WTC11 (cell line): ENCODE measurements around the gene ELAVL1. TPM values are rescaled to one million over a fixed set of nuclear protein-coding genes. Genes with fewer than 3 reads are reported as not detected.

ENCODE experiments used
- ATAC-seq: fragments of 200-7000 bp; cut with Tn5 transposase; 2 replicates; pipeline ENCODE4 v1.10.0; 2021; ENCODE audit warnings: mild to moderate bottlenecking, moderate library complexity
- CTCF ChIA-PET: fragments of 300-600 bp; sonication (Branson Sonifier 250); formaldehyde crosslinking; loops from one replicate; lab custom pipeline; 2021; ENCODE audit warnings: antibody characterized with exemption; lab: Charles Lee
- POLR2A ChIA-PET: fragments of 350-600 bp; sonication (Branson Sonifier 250); formaldehyde crosslinking; loops from one replicate; lab custom pipeline; 2021; ENCODE audit warnings: antibody characterized with exemption; lab: Charles Lee
- DNase-seq: peaks from one replicate; pipeline ENCODE4 v3.0.0; 2021; ENCODE audit warnings: low spot score
- H3K27ac Mint-ChIP-seq: 2 replicates; pipeline ENCODE4 v1.8.0; 2021; ENCODE audit warnings: mixed read lengths
- H3K27me3 Mint-ChIP-seq: 2 replicates; pipeline ENCODE4 v1.8.0; 2021; ENCODE audit warnings: low read depth, mild to moderate bottlenecking, moderate library complexity, mixed read lengths
- H3K36me3 Mint-ChIP-seq: 2 replicates; pipeline ENCODE4 v1.8.0; 2021; ENCODE audit warnings: mixed read lengths
- H3K4me1 Mint-ChIP-seq: 2 replicates; pipeline ENCODE4 v1.8.0; 2022; ENCODE audit warnings: mixed read lengths
- H3K4me3 Mint-ChIP-seq: 2 replicates; pipeline ENCODE4 v1.8.0; 2021; ENCODE audit warnings: mild to moderate bottlenecking, moderate library complexity, mixed read lengths
- H3K9me3 Mint-ChIP-seq: 2 replicates; pipeline ENCODE4 v1.8.0; 2021; ENCODE audit warnings: mixed read lengths
- AFF4 ChIP-seq: sonication (generic); formaldehyde crosslinking; IDR thresholded peaks from 2 replicates; pipeline ENCODE4 v1.8.1; 2023; ENCODE audit warnings: mild to moderate bottlenecking, missing genetic modification reagents, borderline replicate concordance
- ATF1 ChIP-seq: sonication (generic); formaldehyde crosslinking; IDR thresholded peaks from 2 replicates; pipeline ENCODE4 v1.8.1; 2023; ENCODE audit warnings: mild to moderate bottlenecking, moderate library complexity, missing genetic modification reagents
- CDX4 ChIP-seq: fragments of 250-450 bp; sonication (Bioruptor Pico); IDR thresholded peaks from 2 replicates; pipeline ENCODE4 v1.9.0; 2021; ENCODE audit warnings: moderate library complexity, mild to moderate bottlenecking, inconsistent platforms, borderline replicate concordance
- CREB1 ChIP-seq: sonication (generic); formaldehyde crosslinking; IDR thresholded peaks from 2 replicates; pipeline ENCODE4 v1.8.0; 2023; ENCODE audit warnings: mild to moderate bottlenecking, missing genetic modification reagents
- CREM ChIP-seq: sonication (generic); formaldehyde crosslinking; IDR thresholded peaks from 2 replicates; pipeline ENCODE4 v1.8.1; 2022; ENCODE audit warnings: mild to moderate bottlenecking, missing genetic modification reagents, moderate library complexity
- E2F1 ChIP-seq: sonication (generic); formaldehyde crosslinking; IDR thresholded peaks from 2 replicates; pipeline ENCODE4 v1.8.0; 2022; ENCODE audit warnings: mild to moderate bottlenecking, missing genetic modification reagents
- ELF4 ChIP-seq: sonication (generic); formaldehyde crosslinking; IDR thresholded peaks from 2 replicates; pipeline ENCODE4 v1.8.1; 2022; ENCODE audit warnings: low read depth, mild to moderate bottlenecking, moderate library complexity, missing genetic modification reagents
- EMX1 ChIP-seq: fragments of 250-450 bp; sonication (Bioruptor Pico); IDR thresholded peaks from 2 replicates; pipeline ENCODE4 v1.8.0; 2021; ENCODE audit warnings: mild to moderate bottlenecking
- ESRRA ChIP-seq: sonication (generic); formaldehyde crosslinking; IDR thresholded peaks from 2 replicates; pipeline ENCODE4 v1.8.1; 2022; ENCODE audit warnings: mild to moderate bottlenecking, missing genetic modification reagents, borderline replicate concordance
- ETV6 ChIP-seq: sonication (generic); formaldehyde crosslinking; IDR thresholded peaks from 2 replicates; pipeline ENCODE4 v1.8.1; 2022; ENCODE audit warnings: mild to moderate bottlenecking, missing genetic modification reagents
- GABPB1 ChIP-seq: sonication (generic); formaldehyde crosslinking; IDR thresholded peaks from 2 replicates; pipeline ENCODE4 v1.8.1; 2023; ENCODE audit warnings: mild to moderate bottlenecking, missing genetic modification reagents
- JAZF1 ChIP-seq: fragments of 250-450 bp; sonication (Bioruptor Pico); IDR thresholded peaks from 2 replicates; pipeline ENCODE4 v1.9.0; 2021; ENCODE audit warnings: moderate library complexity, mild to moderate bottlenecking, inconsistent platforms
- JUN ChIP-seq: sonication (generic); formaldehyde crosslinking; IDR thresholded peaks from 2 replicates; pipeline ENCODE4 v1.8.0; 2023; ENCODE audit warnings: mild to moderate bottlenecking, missing genetic modification reagents
- MXD4 ChIP-seq: fragments of 250-450 bp; sonication (Bioruptor Pico); IDR thresholded peaks from 2 replicates; pipeline ENCODE4 v1.8.0; 2021; ENCODE audit warnings: mild to moderate bottlenecking, moderate library complexity, borderline replicate concordance
- NR1H2 ChIP-seq: sonication (generic); formaldehyde crosslinking; IDR thresholded peaks from 2 replicates; pipeline ENCODE4 v1.9.0; 2021; ENCODE audit warnings: mild to moderate bottlenecking, moderate library complexity, missing genetic modification reagents
- NR3C1 ChIP-seq: sonication (generic); formaldehyde crosslinking; conservative IDR thresholded peaks from 2 replicates; pipeline ENCODE4 v1.8.1; 2023; ENCODE audit warnings: low read depth, mild to moderate bottlenecking, missing genetic modification reagents
- RELA ChIP-seq: sonication (generic); formaldehyde crosslinking; IDR thresholded peaks from 2 replicates; pipeline ENCODE4 v1.8.1; 2022; ENCODE audit warnings: missing genetic modification reagents, mild to moderate bottlenecking, borderline replicate concordance
- TEAD1 ChIP-seq: sonication (generic); formaldehyde crosslinking; IDR thresholded peaks from 2 replicates; pipeline ENCODE4 v1.8.0; 2022; ENCODE audit warnings: mild to moderate bottlenecking, missing genetic modification reagents
- ZBTB21 ChIP-seq: sonication (generic); formaldehyde crosslinking; IDR thresholded peaks from 2 replicates; pipeline ENCODE4 v1.8.1; 2023; ENCODE audit warnings: mild to moderate bottlenecking, missing genetic modification reagents, borderline replicate concordance
- ZMAT4 ChIP-seq: fragments of 250-450 bp; sonication (Bioruptor Pico); IDR thresholded peaks from 2 replicates; pipeline ENCODE4 v1.9.0; 2021; ENCODE audit warnings: mild to moderate bottlenecking
- ZNF121 ChIP-seq: sonication (generic); formaldehyde crosslinking; IDR thresholded peaks from 2 replicates; pipeline ENCODE4 v1.8.0; 2023; ENCODE audit warnings: missing genetic modification reagents
- ZNF671 ChIP-seq: fragments of 250-450 bp; sonication (Bioruptor Pico); IDR thresholded peaks from 2 replicates; pipeline ENCODE4 v1.8.0; 2021; ENCODE audit warnings: mild to moderate bottlenecking
- total RNA-seq: library from RNA; stranded (reverse); gene quantifications from 3 replicates; pipeline ENCODE4 v1.2.3, GENCODE V29; 2021
- TF ChIP-seq, protein P1 (sequence below): sonication (generic); formaldehyde crosslinking; IDR thresholded peaks from 2 replicates; pipeline ENCODE4 v1.8.1; 2023; ENCODE audit warnings: mild to moderate bottlenecking, missing genetic modification reagents, moderate library complexity
- TF ChIP-seq, protein P2 (sequence below): sonication (generic); formaldehyde crosslinking; IDR thresholded peaks from 2 replicates; pipeline ENCODE4 v1.8.1; 2022; ENCODE audit warnings: low read depth, mild to moderate bottlenecking, moderate library complexity, missing genetic modification reagents, borderline replicate concordance
- TF ChIP-seq, protein P3 (sequence below): sonication (generic); formaldehyde crosslinking; IDR thresholded peaks from 2 replicates; pipeline ENCODE4 v1.8.1; 2022; ENCODE audit warnings: low read depth, missing genetic modification reagents, borderline replicate concordance

The ELAVL1 gene
- total RNA-seq, 1 experiment from 2014 or later, result 160 TPM

GRCh38 chr19:7981661-7982060 is 23.8 kb downstream of the ELAVL1 start:
- no peaks in the 10 kb centered on the region for H3K4me1 Mint-ChIP-seq
- ChIA-PET POLR2A (no interaction called here), CTCF (no interaction called here)
- H3K27me3 Mint-ChIP-seq, result no peaks in the 10 kb centered on the region
- no peak for ATAC-seq
- TF ChIP-seq NR1H2 (CRISPR knock-in tag) (no peak), NR3C1 (no peak), JAZF1 (CRISPR knock-in tag) (no peak), EMX1 (no peak), E2F1 (no peak)
- TF ChIP-seq, protein P1, sequence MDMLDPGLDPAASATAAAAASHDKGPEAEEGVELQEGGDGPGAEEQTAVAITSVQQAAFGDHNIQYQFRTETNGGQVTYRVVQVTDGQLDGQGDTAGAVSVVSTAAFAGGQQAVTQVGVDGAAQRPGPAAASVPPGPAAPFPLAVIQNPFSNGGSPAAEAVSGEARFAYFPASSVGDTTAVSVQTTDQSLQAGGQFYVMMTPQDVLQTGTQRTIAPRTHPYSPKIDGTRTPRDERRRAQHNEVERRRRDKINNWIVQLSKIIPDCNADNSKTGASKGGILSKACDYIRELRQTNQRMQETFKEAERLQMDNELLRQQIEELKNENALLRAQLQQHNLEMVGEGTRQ (CRISPR knock-in tag), result no peak
- no peak overlapping the region for H3K4me3 Mint-ChIP-seq
- H3K36me3 Mint-ChIP-seq, result peaks cover 54% of the 10 kb centered on the region
- no peak for DNase-seq
- no peak overlapping the region for H3K27ac Mint-ChIP-seq
- no peaks in the 10 kb centered on the region for H3K9me3 Mint-ChIP-seq

GRCh38 chr19:7981199-7981598 is 24.2 kb downstream of the ELAVL1 start:
- Mint-ChIP-seq H3K27ac (no peak overlapping the region), H3K27me3 (no peaks in the 10 kb centered on the region), H3K4me3 (no peak overlapping the region), H3K36me3 (peaks cover 50% of the 10 kb centered on the region), H3K9me3 (no peaks in the 10 kb centered on the region), H3K4me1 (no peaks in the 10 kb centered on the region)
- no peak for DNase-seq
- ChIA-PET CTCF (interaction anchor here (0.9 kb wide), 1 partner anchor 10 kb away, joined by 3 read pairs; no protein-coding TSS in a partner anchor), POLR2A (no interaction called here)
- no peak for ATAC-seq
- no peak for TF ChIP-seq JUN (CRISPR knock-in tag)
- TF ChIP-seq MXD4, result no peak
- TF ChIP-seq ZMAT4 (CRISPR knock-in tag), result no peak
- TF ChIP-seq TEAD1, result no peak
- TF ChIP-seq, protein P2, sequence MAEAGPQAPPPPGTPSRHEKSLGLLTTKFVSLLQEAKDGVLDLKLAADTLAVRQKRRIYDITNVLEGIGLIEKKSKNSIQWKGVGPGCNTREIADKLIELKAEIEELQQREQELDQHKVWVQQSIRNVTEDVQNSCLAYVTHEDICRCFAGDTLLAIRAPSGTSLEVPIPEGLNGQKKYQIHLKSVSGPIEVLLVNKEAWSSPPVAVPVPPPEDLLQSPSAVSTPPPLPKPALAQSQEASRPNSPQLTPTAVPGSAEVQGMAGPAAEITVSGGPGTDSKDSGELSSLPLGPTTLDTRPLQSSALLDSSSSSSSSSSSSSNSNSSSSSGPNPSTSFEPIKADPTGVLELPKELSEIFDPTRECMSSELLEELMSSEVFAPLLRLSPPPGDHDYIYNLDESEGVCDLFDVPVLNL (CRISPR knock-in tag), result no peak
- TF ChIP-seq AFF4 (CRISPR knock-in tag), result no peak
- no peak for TF ChIP-seq ETV6 (CRISPR knock-in tag)
- TF ChIP-seq ESRRA (CRISPR knock-in tag), result no peak
- no peak for TF ChIP-seq ELF4 (CRISPR knock-in tag)
- no peak for TF ChIP-seq CDX4 (CRISPR knock-in tag)
- TF ChIP-seq GABPB1 (CRISPR knock-in tag), result no peak
- TF ChIP-seq RELA (CRISPR knock-in tag), result no peak
- TF ChIP-seq CREB1 (CRISPR knock-in tag), result no peak
- TF ChIP-seq ZNF121 (CRISPR knock-in tag), result no peak
- TF ChIP-seq ATF1, result no peak
- TF ChIP-seq ZNF671, result no peak
- TF ChIP-seq, protein P3, sequence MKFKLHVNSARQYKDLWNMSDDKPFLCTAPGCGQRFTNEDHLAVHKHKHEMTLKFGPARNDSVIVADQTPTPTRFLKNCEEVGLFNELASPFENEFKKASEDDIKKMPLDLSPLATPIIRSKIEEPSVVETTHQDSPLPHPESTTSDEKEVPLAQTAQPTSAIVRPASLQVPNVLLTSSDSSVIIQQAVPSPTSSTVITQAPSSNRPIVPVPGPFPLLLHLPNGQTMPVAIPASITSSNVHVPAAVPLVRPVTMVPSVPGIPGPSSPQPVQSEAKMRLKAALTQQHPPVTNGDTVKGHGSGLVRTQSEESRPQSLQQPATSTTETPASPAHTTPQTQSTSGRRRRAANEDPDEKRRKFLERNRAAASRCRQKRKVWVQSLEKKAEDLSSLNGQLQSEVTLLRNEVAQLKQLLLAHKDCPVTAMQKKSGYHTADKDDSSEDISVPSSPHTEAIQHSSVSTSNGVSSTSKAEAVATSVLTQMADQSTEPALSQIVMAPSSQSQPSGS (CRISPR knock-in tag), result no peak
- TF ChIP-seq ZBTB21 (CRISPR knock-in tag), result no peak
- no peak for TF ChIP-seq CREM (CRISPR knock-in tag)
